SK-N-SH (cell line): ENCODE results near the gene MMP14. TPM values are rescaled to one million over a fixed set of nuclear protein-coding genes. Genes with fewer than 3 reads are reported as not detected.

ENCODE experiments used
- CTCF ChIA-PET: fragments of 300-600, 350-600 bp; formaldehyde crosslinking; extraction: SDS; loops from one replicate; lab custom pipeline; 2021; lab: Yijun Ruan, JAX
- POLR2A ChIA-PET: fragments of 350-600 bp; sonication (Branson Sonifier 250); formaldehyde crosslinking; extraction: SDS; loops from one replicate; lab custom pipeline; 2020; ENCODE audit warnings: antibody characterized with exemption, inconsistent platforms; lab: Yijun Ruan, JAX
- DNase-seq: peaks from one replicate; pipeline ENCODE4 v3.0.0; 2012
- H2AFZ ChIP-seq: fragments of 200-600 bp; sonication (generic); 2 replicates; pipeline ENCODE4 v1.8.1; 2016; ENCODE audit warnings: antibody characterized with exemption, mild to moderate bottlenecking, low read depth
- H3F3A ChIP-seq: fragments of 200-600 bp; sonication (generic); replicated peaks from 2 replicates; pipeline ENCODE3; 2016; ENCODE audit warnings: antibody characterized with exemption, mild to moderate bottlenecking; ENCODE audit not compliant: insufficient read depth
- H3K27ac ChIP-seq, 2 experiments: fragments of 200-500 bp in 1 of 2; fragments of 200-600 bp in 1 of 2; sonication (Bioruptor generic) in 1 of 2; sonication (generic), shearing (Covaris generic) in 1 of 2; 2 replicates each; pipeline versions ENCODE4 v1.5.1 to v1.6.1; 2014 to 2016; ENCODE audit warnings: low read depth in 2 of 2, inconsistent platforms in 1 of 2, low read length in 1 of 2, mild to moderate bottlenecking in 1 of 2, mixed read lengths in 1 of 2
- H3K27me3 ChIP-seq: fragments of 200-600 bp; sonication (generic), shearing (Covaris generic); 2 replicates; pipeline ENCODE4 v1.6.1; 2016; ENCODE audit warnings: mixed run types; ENCODE audit not compliant: insufficient read depth
- H3K36me3 ChIP-seq, 2 experiments: fragments of 200-500 bp in 1 of 2; fragments of 200-600 bp in 1 of 2; sonication (Bioruptor generic) in 1 of 2; sonication (generic) in 1 of 2; replicated peaks in 1 of 2; 2 replicates each; pipeline versions ENCODE3 to v1.5.1; 2014 to 2016; ENCODE audit warnings: low read length in 1 of 2, mild to moderate bottlenecking in 1 of 2; ENCODE audit not compliant: insufficient read depth in 2 of 2, control insufficient read depth in 1 of 2
- H3K4me1 ChIP-seq, 2 experiments: fragments of 200-500 bp in 1 of 2; fragments of 200-600 bp in 1 of 2; sonication (Bioruptor generic) in 1 of 2; sonication (generic), shearing (Covaris generic) in 1 of 2; 2 replicates each; pipeline versions ENCODE4 v1.5.1 to v1.6.1; 2014 to 2016; ENCODE audit warnings: low read depth in 1 of 2, low read length in 1 of 2, mixed run types in 1 of 2; ENCODE audit not compliant: insufficient read depth in 2 of 2, control insufficient read depth in 1 of 2
- H3K4me2 ChIP-seq: fragments of 200-600 bp; sonication (generic), shearing (Covaris generic); 2 replicates; pipeline ENCODE4 v1.6.1; 2017; ENCODE audit warnings: mixed run types
- H3K4me3 ChIP-seq, 2 experiments: fragments of 200-500 bp in 1 of 2; fragments of 200-600 bp in 1 of 2; sonication (Bioruptor generic) in 1 of 2; sonication (generic), shearing (Covaris generic) in 1 of 2; 2 replicates each; pipeline versions ENCODE4 v1.5.1 to v1.8.1; 2014 to 2016; ENCODE audit warnings: low read depth in 2 of 2, inconsistent platforms in 1 of 2, low read length in 1 of 2, mild to moderate bottlenecking in 1 of 2, mixed read lengths in 1 of 2, moderate library complexity in 1 of 2
- H3K79me2 ChIP-seq: fragments of 200-600 bp; sonication (generic); 2 replicates; pipeline ENCODE4 v1.8.1; 2017; ENCODE audit warnings: mild to moderate bottlenecking; ENCODE audit not compliant: insufficient read depth
- H3K9ac ChIP-seq: fragments of 200-600 bp; sonication (generic); 2 replicates; pipeline ENCODE4 v1.6.1; 2017; ENCODE audit warnings: mixed run types
- H3K9me2 ChIP-seq: fragments of 200-600 bp; sonication (generic); 2 replicates; pipeline ENCODE4 v1.6.1; 2017; ENCODE audit warnings: mixed run types
- H3K9me3 ChIP-seq: fragments of 200-600 bp; sonication (generic); 2 replicates; pipeline ENCODE4 v1.6.1; 2017; ENCODE audit warnings: mixed run types, mild to moderate bottlenecking, moderate library complexity
- H4K20me1 ChIP-seq: fragments of 200-600 bp; sonication (generic); 2 replicates; pipeline ENCODE4 v1.6.1; 2017; ENCODE audit warnings: mild to moderate bottlenecking, mixed run types; ENCODE audit not compliant: insufficient read depth
- ELF1 ChIP-seq: IDR thresholded peaks from 2 replicates; pipeline ENCODE4 v1.4.0; 2012
- EP300 ChIP-seq, 2 experiments: IDR thresholded peaks; 2 replicates each; pipeline versions ENCODE4 v1.4.0 to v1.6.1; 2012; ENCODE audit warnings: borderline replicate concordance in 1 of 2, low read depth in 1 of 2, low read length in 1 of 2
- FOSL2 ChIP-seq: IDR thresholded peaks from 2 replicates; pipeline ENCODE4 v1.4.0; 2012; ENCODE audit warnings: low read depth, mild to moderate bottlenecking, moderate library complexity, borderline replicate concordance
- FOXJ3 ChIP-seq: sonication (generic); formaldehyde crosslinking; IDR thresholded peaks from 2 replicates; pipeline ENCODE4 v1.5.1; 2020; ENCODE audit warnings: mild to moderate bottlenecking, missing genetic modification reagents
- GABPA ChIP-seq: IDR thresholded peaks from 2 replicates; pipeline ENCODE4 v1.4.0; 2012; ENCODE audit warnings: low read depth, mild to moderate bottlenecking
- MEF2A ChIP-seq: IDR thresholded peaks from 2 replicates; pipeline ENCODE4 v1.4.0; 2012; ENCODE audit warnings: low read depth, borderline replicate concordance
- NFIC ChIP-seq: IDR thresholded peaks from 2 replicates; pipeline ENCODE4 v1.4.0; 2012; ENCODE audit warnings: borderline replicate concordance
- POLR2AphosphoS5 ChIP-seq: IDR thresholded peaks from 2 replicates; pipeline ENCODE4 v1.6.1; 2012; ENCODE audit warnings: low read depth, low read length
- RAD21 ChIP-seq: IDR thresholded peaks from 2 replicates; pipeline ENCODE4 v1.6.1; 2012; ENCODE audit warnings: mild to moderate bottlenecking, low read length
- RCOR1 ChIP-seq: fragments of 150-350 bp; IDR thresholded peaks from 2 replicates; pipeline ENCODE4 v1.6.1; 2017; ENCODE audit warnings: antibody characterized with exemption, low read length
- RXRA ChIP-seq: IDR thresholded peaks from 2 replicates; pipeline ENCODE4 v1.4.0; 2012; ENCODE audit warnings: low read depth, mild to moderate bottlenecking, borderline replicate concordance
- SIN3A ChIP-seq: IDR thresholded peaks from 2 replicates; pipeline ENCODE4 v1.6.1; 2012; ENCODE audit warnings: low read depth, mild to moderate bottlenecking, low read length, moderate library complexity, borderline replicate concordance
- USF2 ChIP-seq: fragments of 150-350 bp; IDR thresholded peaks from 2 replicates; pipeline ENCODE4 v1.6.1; 2017; ENCODE audit warnings: antibody characterized with exemption, low read length, low read depth, borderline replicate concordance
- WGBS: methylation state at CpG from one replicate; pipeline ENCODE4 v1.1.6; 2017; ENCODE audit warnings: low lambda C conversion rate; 5-methylcytosine and 5-hydroxymethylcytosine counted together
- polyA plus RNA-seq, 3 experiments: library from polyadenylated mRNA; depleted of rRNA; stranded (reverse); fragments of >200 nt; gene quantifications; 2 replicates each; pipeline ENCODE4 v1.2.3, GENCODE V29; 2012
- TF ChIP-seq, protein P1 (sequence below): IDR thresholded peaks from 2 replicates; pipeline ENCODE4 v1.4.0; 2012; ENCODE audit warnings: low read depth
- TF ChIP-seq, protein P2 (sequence below): fragments of 150-350 bp; IDR thresholded peaks from 2 replicates; pipeline ENCODE4 v1.6.1; 2016; ENCODE audit warnings: mild to moderate bottlenecking, low read depth, low read length
- TF ChIP-seq, protein P3 (sequence below): IDR thresholded peaks from 2 replicates; pipeline ENCODE4 v1.4.0; 2012; ENCODE audit warnings: low read depth, borderline replicate concordance
- TF ChIP-seq, protein P4 (sequence below): fragments of 200-600 bp; sonication (generic); IDR thresholded peaks from 2 replicates; pipeline ENCODE4 v1.6.1; 2017; ENCODE audit warnings: antibody characterized with exemption, mild to moderate bottlenecking, moderate library complexity
- TF ChIP-seq, protein P5 (sequence below): IDR thresholded peaks from 2 replicates; pipeline ENCODE4 v1.6.1; 2012; ENCODE audit warnings: mild to moderate bottlenecking, low read depth, low read length, moderate library complexity

MMP14 gene
- polyA plus RNA-seq, 1 of the 3 experiments (the other 2 are of a cell fraction) = 139 TPM

DNA sequence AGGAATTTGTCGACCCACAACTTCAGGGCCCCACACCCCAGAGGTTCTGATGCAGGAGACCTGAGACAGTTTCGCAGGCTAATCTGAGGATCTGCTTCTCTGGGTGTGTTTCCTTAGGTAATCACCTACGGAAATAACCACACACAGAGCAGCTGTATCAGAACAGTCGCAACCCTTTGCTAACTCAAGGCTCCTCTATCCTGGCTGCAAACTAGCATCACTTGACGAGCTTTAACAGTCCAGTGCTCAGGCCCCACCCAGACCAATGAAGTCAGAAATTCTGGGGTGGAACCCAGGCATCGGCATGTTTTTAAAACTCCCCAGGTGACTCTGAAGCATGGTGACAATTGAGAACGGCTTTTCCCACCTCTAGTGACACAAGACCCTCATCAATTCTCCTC is 41.8 kb upstream of the MMP14 start (continued):
- TF ChIP-seq, protein P1, sequence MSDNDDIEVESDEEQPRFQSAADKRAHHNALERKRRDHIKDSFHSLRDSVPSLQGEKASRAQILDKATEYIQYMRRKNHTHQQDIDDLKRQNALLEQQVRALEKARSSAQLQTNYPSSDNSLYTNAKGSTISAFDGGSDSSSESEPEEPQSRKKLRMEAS = no peak
- no peak for TF ChIP-seq EP300 (IDR thresholded peaks at IDR 0.05; ENCODE audit: borderline replicate concordance in 1 of 2, low read depth in 1 of 2, low read length in 1 of 2)
- no peak for TF ChIP-seq GABPA
- TF ChIP-seq RCOR1 = no peak
- TF ChIP-seq SIN3A = no peak
- no peak for TF ChIP-seq ELF1
- TF ChIP-seq, protein P2, sequence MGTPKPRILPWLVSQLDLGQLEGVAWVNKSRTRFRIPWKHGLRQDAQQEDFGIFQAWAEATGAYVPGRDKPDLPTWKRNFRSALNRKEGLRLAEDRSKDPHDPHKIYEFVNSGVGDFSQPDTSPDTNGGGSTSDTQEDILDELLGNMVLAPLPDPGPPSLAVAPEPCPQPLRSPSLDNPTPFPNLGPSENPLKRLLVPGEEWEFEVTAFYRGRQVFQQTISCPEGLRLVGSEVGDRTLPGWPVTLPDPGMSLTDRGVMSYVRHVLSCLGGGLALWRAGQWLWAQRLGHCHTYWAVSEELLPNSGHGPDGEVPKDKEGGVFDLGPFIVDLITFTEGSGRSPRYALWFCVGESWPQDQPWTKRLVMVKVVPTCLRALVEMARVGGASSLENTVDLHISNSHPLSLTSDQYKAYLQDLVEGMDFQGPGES = no peak
- no peak for TF ChIP-seq NFIC
- TF ChIP-seq RAD21 = no peak
- TF ChIP-seq FOXJ3 = no peak
- TF ChIP-seq, all 33 proteins: peak for 0

GRCh38 chr14:22796087-22796707 is 40.2 kb upstream of the MMP14 start:
- POLR2A ChIA-PET = no interaction called here
- WGBS = 8% methylated on average over 3 of the region's 5 CpGs

More at GRCh38 chr14:22796087-22796707, 40.2 kb upstream of the MMP14 start:
- H4K20me1 ChIP-seq = no peaks in the 10 kb centered on the region
- H3K4me1 ChIP-seq = no peaks in the 10 kb centered on the region
- no peaks in the 10 kb centered on the region for H3F3A ChIP-seq
- H3K9me3 ChIP-seq = no peaks in the 10 kb centered on the region
- no peak for TF ChIP-seq FOSL2
- TF ChIP-seq EP300 (IDR thresholded peaks at IDR 0.05; ENCODE audit: borderline replicate concordance in 1 of 2, low read depth in 1 of 2, low read length in 1 of 2) = no peak
- no peak for TF ChIP-seq NFIC
- no peak for TF ChIP-seq RXRA
- no peak for TF ChIP-seq USF2
- TF ChIP-seq POLR2AphosphoS5 = no peak
- TF ChIP-seq, protein P2 = no peak
- TF ChIP-seq RCOR1 = no peak
- TF ChIP-seq, protein P3, sequence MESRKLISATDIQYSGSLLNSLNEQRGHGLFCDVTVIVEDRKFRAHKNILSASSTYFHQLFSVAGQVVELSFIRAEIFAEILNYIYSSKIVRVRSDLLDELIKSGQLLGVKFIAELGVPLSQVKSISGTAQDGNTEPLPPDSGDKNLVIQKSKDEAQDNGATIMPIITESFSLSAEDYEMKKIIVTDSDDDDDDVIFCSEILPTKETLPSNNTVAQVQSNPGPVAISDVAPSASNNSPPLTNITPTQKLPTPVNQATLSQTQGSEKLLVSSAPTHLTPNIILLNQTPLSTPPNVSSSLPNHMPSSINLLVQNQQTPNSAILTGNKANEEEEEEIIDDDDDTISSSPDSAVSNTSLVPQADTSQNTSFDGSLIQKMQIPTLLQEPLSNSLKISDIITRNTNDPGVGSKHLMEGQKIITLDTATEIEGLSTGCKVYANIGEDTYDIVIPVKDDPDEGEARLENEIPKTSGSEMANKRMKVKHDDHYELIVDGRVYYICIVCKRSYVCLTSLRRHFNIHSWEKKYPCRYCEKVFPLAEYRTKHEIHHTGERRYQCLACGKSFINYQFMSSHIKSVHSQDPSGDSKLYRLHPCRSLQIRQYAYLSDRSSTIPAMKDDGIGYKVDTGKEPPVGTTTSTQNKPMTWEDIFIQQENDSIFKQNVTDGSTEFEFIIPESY = no peak
- TF ChIP-seq, protein P4, sequence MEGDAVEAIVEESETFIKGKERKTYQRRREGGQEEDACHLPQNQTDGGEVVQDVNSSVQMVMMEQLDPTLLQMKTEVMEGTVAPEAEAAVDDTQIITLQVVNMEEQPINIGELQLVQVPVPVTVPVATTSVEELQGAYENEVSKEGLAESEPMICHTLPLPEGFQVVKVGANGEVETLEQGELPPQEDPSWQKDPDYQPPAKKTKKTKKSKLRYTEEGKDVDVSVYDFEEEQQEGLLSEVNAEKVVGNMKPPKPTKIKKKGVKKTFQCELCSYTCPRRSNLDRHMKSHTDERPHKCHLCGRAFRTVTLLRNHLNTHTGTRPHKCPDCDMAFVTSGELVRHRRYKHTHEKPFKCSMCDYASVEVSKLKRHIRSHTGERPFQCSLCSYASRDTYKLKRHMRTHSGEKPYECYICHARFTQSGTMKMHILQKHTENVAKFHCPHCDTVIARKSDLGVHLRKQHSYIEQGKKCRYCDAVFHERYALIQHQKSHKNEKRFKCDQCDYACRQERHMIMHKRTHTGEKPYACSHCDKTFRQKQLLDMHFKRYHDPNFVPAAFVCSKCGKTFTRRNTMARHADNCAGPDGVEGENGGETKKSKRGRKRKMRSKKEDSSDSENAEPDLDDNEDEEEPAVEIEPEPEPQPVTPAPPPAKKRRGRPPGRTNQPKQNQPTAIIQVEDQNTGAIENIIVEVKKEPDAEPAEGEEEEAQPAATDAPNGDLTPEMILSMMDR = no peak
- TF ChIP-seq, protein P5, sequence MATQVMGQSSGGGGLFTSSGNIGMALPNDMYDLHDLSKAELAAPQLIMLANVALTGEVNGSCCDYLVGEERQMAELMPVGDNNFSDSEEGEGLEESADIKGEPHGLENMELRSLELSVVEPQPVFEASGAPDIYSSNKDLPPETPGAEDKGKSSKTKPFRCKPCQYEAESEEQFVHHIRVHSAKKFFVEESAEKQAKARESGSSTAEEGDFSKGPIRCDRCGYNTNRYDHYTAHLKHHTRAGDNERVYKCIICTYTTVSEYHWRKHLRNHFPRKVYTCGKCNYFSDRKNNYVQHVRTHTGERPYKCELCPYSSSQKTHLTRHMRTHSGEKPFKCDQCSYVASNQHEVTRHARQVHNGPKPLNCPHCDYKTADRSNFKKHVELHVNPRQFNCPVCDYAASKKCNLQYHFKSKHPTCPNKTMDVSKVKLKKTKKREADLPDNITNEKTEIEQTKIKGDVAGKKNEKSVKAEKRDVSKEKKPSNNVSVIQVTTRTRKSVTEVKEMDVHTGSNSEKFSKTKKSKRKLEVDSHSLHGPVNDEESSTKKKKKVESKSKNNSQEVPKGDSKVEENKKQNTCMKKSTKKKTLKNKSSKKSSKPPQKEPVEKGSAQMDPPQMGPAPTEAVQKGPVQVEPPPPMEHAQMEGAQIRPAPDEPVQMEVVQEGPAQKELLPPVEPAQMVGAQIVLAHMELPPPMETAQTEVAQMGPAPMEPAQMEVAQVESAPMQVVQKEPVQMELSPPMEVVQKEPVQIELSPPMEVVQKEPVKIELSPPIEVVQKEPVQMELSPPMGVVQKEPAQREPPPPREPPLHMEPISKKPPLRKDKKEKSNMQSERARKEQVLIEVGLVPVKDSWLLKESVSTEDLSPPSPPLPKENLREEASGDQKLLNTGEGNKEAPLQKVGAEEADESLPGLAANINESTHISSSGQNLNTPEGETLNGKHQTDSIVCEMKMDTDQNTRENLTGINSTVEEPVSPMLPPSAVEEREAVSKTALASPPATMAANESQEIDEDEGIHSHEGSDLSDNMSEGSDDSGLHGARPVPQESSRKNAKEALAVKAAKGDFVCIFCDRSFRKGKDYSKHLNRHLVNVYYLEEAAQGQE = no peak
- TF ChIP-seq MEF2A = no peak
- TF ChIP-seq SIN3A = no peak
- no peaks in the 10 kb centered on the region for H3K36me3 ChIP-seq
- no peak overlapping the region for H3K27ac ChIP-seq
- no peak overlapping the region for H3K9ac ChIP-seq
- no peak for DNase-seq
- H3K4me2 ChIP-seq = no peak overlapping the region
- H3K4me3 ChIP-seq = no peak overlapping the region
- H3K79me2 ChIP-seq = no peaks in the 10 kb centered on the region
- peaks cover 53% of the 10 kb centered on the region; the same call in 1 of the 2 replicates for H3K27me3 ChIP-seq
- H3K9me2 ChIP-seq = no peaks in the 10 kb centered on the region
- no peak overlapping the region for H2AFZ ChIP-seq
- CTCF ChIA-PET = interaction anchor here (1.9 kb wide), 1 partner anchor 239 kb away, joined by 4 read pairs; no protein-coding TSS in a partner anchor
